ENCODE results near the gene ZNF423. TPM values are rescaled to one million over a fixed set of nuclear protein-coding genes. Genes with fewer than 3 reads are reported as not detected.

The ZNF423 gene
- total and polyA plus RNA-seq, 12 donors: 1.7 to 10.6 (median 5.5) TPM

DNA sequence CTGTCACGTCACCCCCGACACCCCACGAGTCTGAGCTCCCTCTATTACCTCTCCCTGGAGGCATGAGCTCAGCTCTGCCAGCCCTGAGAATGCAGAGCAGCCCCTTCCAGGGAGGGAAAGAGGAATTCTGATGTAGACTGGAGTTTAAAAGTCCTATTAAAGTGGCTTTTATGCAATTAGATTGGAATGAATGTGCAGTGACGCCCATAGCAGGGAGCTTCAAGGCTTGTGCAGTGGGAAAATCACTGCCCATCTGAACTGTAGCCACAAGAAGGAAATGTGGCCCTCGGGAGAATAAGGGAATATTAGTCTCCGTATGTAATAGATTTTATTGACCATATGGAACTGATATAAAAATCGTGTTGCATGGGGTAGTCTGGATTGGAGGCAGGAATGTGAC is 66.9 kb downstream of the ZNF423 start:
- intact Hi-C loops (cut with DNase I): no loop called here
- no peaks in the 10 kb centered on the region for H3K4me1 ChIP-seq (replicated peaks in 1 of 2)
- H3K4me3 ChIP-seq: no peak overlapping the region
- H3K27me3 ChIP-seq: no peaks in the 10 kb centered on the region
- H3K36me3 ChIP-seq (replicated peaks in 1 of 2): no peaks in the 10 kb centered on the region
- TF ChIP-seq POLR2A (IDR thresholded peaks at IDR 0.05): no peak
- TF ChIP-seq CTCF (IDR thresholded peaks at IDR 0.05): no peak
- no peak for DNase-seq
- H3K9me3 ChIP-seq (replicated peaks in 1 of 3): no peaks in the 10 kb centered on the region
- WGBS, 4 donors: 78 to 84% (median 82%) methylated on average over 7 of the region's 7 CpGs
- peak overlapping the region in 2 of 5 donors; percentile 12 to 40 for H3K27ac ChIP-seq

DNA sequence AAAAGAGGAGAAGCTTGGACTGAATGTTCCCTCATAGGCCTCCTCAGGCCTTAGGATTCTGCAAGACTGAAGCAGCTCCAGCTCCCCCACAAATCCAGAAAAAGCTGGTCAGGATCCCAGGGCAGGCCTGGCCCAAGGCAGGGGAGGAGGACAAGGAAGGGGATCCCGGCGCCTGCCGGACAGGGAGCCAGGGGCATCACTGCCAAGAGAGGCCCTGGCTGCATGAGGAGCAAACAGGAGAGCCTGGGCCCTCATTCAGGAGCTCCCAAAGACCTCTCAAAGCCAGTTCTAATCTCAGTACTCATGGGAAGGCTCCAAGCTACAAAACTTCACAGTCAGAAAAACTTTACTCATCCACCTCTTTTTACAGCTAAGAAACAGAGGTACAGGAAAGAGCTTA is 67.3 kb downstream of the ZNF423 start:
- no peaks in the 10 kb centered on the region for H3K4me1 ChIP-seq (replicated peaks in 1 of 2)
- TF ChIP-seq CTCF (IDR thresholded peaks at IDR 0.05) (no peak), POLR2A (IDR thresholded peaks at IDR 0.05) (no peak)
- H3K4me3 ChIP-seq: no peak overlapping the region
- no peaks in the 10 kb centered on the region for H3K27me3 ChIP-seq
- H3K9me3 ChIP-seq (replicated peaks in 1 of 3): no peaks in the 10 kb centered on the region
- no peak for DNase-seq
- intact Hi-C loops (cut with DNase I): no loop called here
- 73 to 89% (median 78%) methylated on average over 3 of the region's 3 CpGs; no CpG with 5 or more reads in 1 of the 4 donors for whole genome bisulfite sequencing, 4 donors
- H3K36me3 ChIP-seq (replicated peaks in 1 of 2): no peaks in the 10 kb centered on the region
- peak overlapping the region in 2 of 5 donors; percentile 12 to 40 for H3K27ac ChIP-seq

DNA sequence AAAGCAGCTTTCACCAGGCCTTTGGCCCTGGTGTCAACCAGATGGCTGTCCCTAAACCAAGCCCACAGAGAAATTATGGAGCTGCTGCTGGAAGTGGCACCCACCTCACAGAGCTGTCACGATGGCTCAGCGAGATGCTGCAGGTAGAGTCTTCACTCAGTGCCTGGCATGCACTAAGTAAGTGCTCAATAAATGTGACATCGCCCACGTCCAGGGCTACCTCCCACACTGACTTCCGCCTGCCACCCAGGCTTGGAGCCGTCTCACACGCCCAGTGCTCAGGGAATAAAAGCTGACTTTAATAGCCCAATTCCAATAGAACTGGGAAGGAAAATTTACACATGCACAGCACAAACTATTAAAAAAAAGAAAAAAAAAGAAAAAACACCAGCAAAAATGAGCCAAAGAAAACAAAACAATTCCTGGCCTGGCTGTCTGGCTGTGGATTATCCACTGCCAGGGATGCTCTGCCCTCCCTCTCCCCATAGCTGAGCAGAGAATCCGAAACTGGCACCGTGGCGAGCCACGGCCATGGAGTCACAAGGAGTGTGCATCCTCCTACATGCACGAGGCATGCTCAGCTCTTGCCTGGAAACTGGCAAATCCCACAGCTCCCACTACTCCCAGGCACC is 68.9 kb downstream of the ZNF423 start:
- intact Hi-C loops (cut with DNase I): no loop called here
- H3K27ac ChIP-seq: peak overlapping the region in 1 of 5 donors; percentile 29
- DNase-seq: no peak

DNA sequence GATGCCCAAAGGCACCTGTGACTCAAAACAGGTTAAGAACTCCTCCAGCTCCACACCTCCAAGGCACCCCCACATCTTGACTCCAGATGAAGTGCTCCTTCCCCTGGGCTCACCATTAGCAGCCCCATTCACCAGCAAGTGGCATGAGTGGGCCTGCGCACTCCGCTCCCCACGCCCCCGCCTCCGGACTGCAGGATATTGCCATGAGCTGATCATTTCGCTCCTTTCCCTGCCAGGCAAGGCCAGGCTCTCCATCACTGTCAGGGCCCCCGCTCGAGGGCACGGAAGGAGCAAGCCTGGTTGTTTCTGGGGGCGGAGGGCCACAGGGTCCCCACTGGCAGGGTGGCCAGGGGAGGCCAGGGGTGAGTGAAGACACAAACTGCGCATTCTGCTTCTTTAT is 69.9 kb downstream of the ZNF423 start:
- no peaks in the 10 kb centered on the region for H3K27me3 ChIP-seq
- H3K9me3 ChIP-seq (replicated peaks in 1 of 3): no peaks in the 10 kb centered on the region
- no peak overlapping the region for H3K27ac ChIP-seq
- H3K36me3 ChIP-seq (replicated peaks in 1 of 2): no peaks in the 10 kb centered on the region
- H3K4me3 ChIP-seq: no peak overlapping the region
- 88 to 98% (median 90%) methylated on average over 10 to 11 of the region's 11 CpGs for WGBS, 4 donors
- intact Hi-C loops (cut with DNase I): no loop called here
- DNase-seq: no peak
- no peaks in the 10 kb centered on the region for H3K4me1 ChIP-seq (replicated peaks in 1 of 2)
- TF ChIP-seq CTCF (IDR thresholded peaks at IDR 0.05) (no peak), POLR2A (IDR thresholded peaks at IDR 0.05) (no peak)

More for the DNA sequence above, 68.9 kb downstream of the ZNF423 start:
- no peak overlapping the region for H3K4me3 ChIP-seq
- H3K9me3 ChIP-seq (replicated peaks in 1 of 3): no peaks in the 10 kb centered on the region
- H3K27me3 ChIP-seq: no peaks in the 10 kb centered on the region
- WGBS, 4 donors: 80 to 90% (median 84%) methylated on average over 11 to 12 of the region's 12 CpGs
- TF ChIP-seq POLR2A (IDR thresholded peaks at IDR 0.05): no peak
- no peak for TF ChIP-seq CTCF (IDR thresholded peaks at IDR 0.05)
- no peaks in the 10 kb centered on the region for H3K4me1 ChIP-seq (replicated peaks in 1 of 2)
- no peaks in the 10 kb centered on the region for H3K36me3 ChIP-seq (replicated peaks in 1 of 2)
